PFSK-1 (cell line): ENCODE measurements around the gene HES2.

Experiments used
- FOXP2 ChIP-seq: optimal IDR thresholded peaks from 2 replicates; pipeline ENCODE3; 2011; ENCODE audit warnings: borderline replicate concordance, control low read depth, inconsistent platforms; ENCODE audit not compliant: insufficient read depth; ENCODE audit errors: extremely low read length, extremely low read depth
- POLR2AphosphoS5 ChIP-seq: IDR thresholded peaks from 2 replicates; pipeline ENCODE4 v1.6.1; 2012; ENCODE audit warnings: low read depth, mild to moderate bottlenecking, control low read depth, low read length, moderate library complexity
- REST ChIP-seq, 2 experiments: IDR thresholded peaks; 2 replicates each; pipeline versions ENCODE4 v1.6.1 to v1.8.0; 2011 to 2012; ENCODE audit warnings: low read depth in 2 of 2, low read length in 2 of 2, control low read depth in 1 of 2, inconsistent platforms in 1 of 2, mild to moderate bottlenecking in 1 of 2, moderate library complexity in 1 of 2; ENCODE audit not compliant: insufficient read depth in 1 of 2
- SIN3A ChIP-seq: IDR thresholded peaks from 2 replicates; pipeline ENCODE4 v1.6.1; 2012; ENCODE audit warnings: mild to moderate bottlenecking, low read length, moderate library complexity, borderline replicate concordance; ENCODE audit not compliant: insufficient read depth
- TAF1 ChIP-seq: IDR thresholded peaks from 2 replicates; pipeline ENCODE4 v1.6.1; 2012; ENCODE audit warnings: low read length, control low read depth, borderline replicate concordance; ENCODE audit not compliant: insufficient read depth

- TF ChIP-seq REST (IDR thresholded peaks at IDR 0.05; ENCODE audit: insufficient read depth in 1 of 2, low read depth in 2 of 2, low read length in 2 of 2) = no peak
- TF ChIP-seq TAF1 = no peak
- no peak for TF ChIP-seq POLR2AphosphoS5
- no peak for TF ChIP-seq FOXP2
- TF ChIP-seq SIN3A = no peak
Observed at GRCh38 chr1:6450005-6450450, 30.3 kb upstream of the HES2 start.
